NT2/D1 (cell line): ENCODE results near the gene GP1BB.

Experiments
- DNase-seq: peaks from one replicate; pipeline ENCODE4 v3.0.0-alpha.2; 2011; ENCODE audit warnings: low read depth, low spot score
- H3K27me3 ChIP-seq: 2 replicates; pipeline ENCODE4 v1.6.0; 2011; ENCODE audit warnings: mild to moderate bottlenecking; ENCODE audit not compliant: insufficient read length, insufficient read depth
- H3K36me3 ChIP-seq: 2 replicates; pipeline ENCODE4 v1.6.1; 2011; ENCODE audit warnings: mild to moderate bottlenecking, low read length, mixed read lengths; ENCODE audit not compliant: insufficient read depth, insufficient read length
- H3K4me1 ChIP-seq: 2 replicates; pipeline ENCODE4 v1.5.1; 2011; ENCODE audit not compliant: insufficient read depth, insufficient read length
- H3K4me3 ChIP-seq: 2 replicates; pipeline ENCODE4 v1.5.1; 2011; ENCODE audit warnings: low read depth; ENCODE audit not compliant: insufficient read length
- H3K9ac ChIP-seq: 2 replicates; pipeline ENCODE4 v1.6.0; 2011; ENCODE audit warnings: low read depth; ENCODE audit not compliant: insufficient read length
- H3K9me3 ChIP-seq: 2 replicates; pipeline ENCODE4 v1.5.1; 2011; ENCODE audit warnings: mild to moderate bottlenecking, low read length; ENCODE audit not compliant: insufficient read depth
- SUZ12 ChIP-seq: IDR thresholded peaks from 2 replicates; pipeline ENCODE4 v1.6.1; 2011; ENCODE audit not compliant: insufficient read length, insufficient read depth; ENCODE audit errors: extremely low read depth
- YY1 ChIP-seq: IDR thresholded peaks from 2 replicates; pipeline ENCODE4 v1.6.1; 2011; ENCODE audit not compliant: insufficient read length, insufficient read depth
- ZNF274 ChIP-seq: IDR thresholded peaks from 2 replicates; pipeline ENCODE4 v1.6.1; 2011; ENCODE audit warnings: mild to moderate bottlenecking, low read depth, low read length

The GP1BB gene

GRCh38 chr22:19742160-19743066 lies 19.1 kb downstream of the GP1BB start:
- Histone ChIP-seq H3K9ac (no peak overlapping the region), H3K9me3 (no peaks in the 10 kb centered on the region), H3K36me3 (no peaks in the 10 kb centered on the region), H3K4me3 (no peak overlapping the region), H3K4me1 (peaks cover 16% of the 10 kb centered on the region), H3K27me3 (no peaks in the 10 kb centered on the region)
- TF ChIP-seq YY1 = no peak
- TF ChIP-seq ZNF274 = no peak
- no peak for TF ChIP-seq SUZ12
- DNase-seq = no peak

- no peak overlapping the region for H3K4me3 ChIP-seq
- no peak overlapping the region for H3K9ac ChIP-seq
- peaks cover 13% of the 10 kb centered on the region for H3K4me1 ChIP-seq
- no peaks in the 10 kb centered on the region for H3K27me3 ChIP-seq
- H3K9me3 ChIP-seq = no peaks in the 10 kb centered on the region
- no peak for TF ChIP-seq YY1
- TF ChIP-seq ZNF274 = no peak
- TF ChIP-seq SUZ12 = no peak
- DNase-seq = no peak
- H3K36me3 ChIP-seq = no peaks in the 10 kb centered on the region
Measured at GRCh38 chr22:19743081-19743480, 19.7 kb downstream of the GP1BB start.

- H3K27me3 ChIP-seq = no peaks in the 10 kb centered on the region
- TF ChIP-seq ZNF274 (no peak), YY1 (no peak), SUZ12 (no peak)
- H3K9ac ChIP-seq = no peak overlapping the region
Measured at GRCh38 chr22:19743651-19744050, 20.3 kb downstream of the GP1BB start.

GRCh38 chr22:19744350-19745006 lies 21.1 kb downstream of the GP1BB start:
- H3K9me3 ChIP-seq = no peaks in the 10 kb centered on the region
- TF ChIP-seq SUZ12 = no peak
- no peak for TF ChIP-seq YY1
- no peak for TF ChIP-seq ZNF274
- H3K9ac ChIP-seq = no peak overlapping the region
- peaks cover 6% of the 10 kb centered on the region for H3K4me1 ChIP-seq
- no peak overlapping the region for H3K4me3 ChIP-seq
- H3K36me3 ChIP-seq = no peaks in the 10 kb centered on the region
- DNase-seq = no peak
- H3K27me3 ChIP-seq = no peaks in the 10 kb centered on the region

More at GRCh38 chr22:19743651-19744050, 20.3 kb downstream of the GP1BB start:
- H3K36me3 ChIP-seq = no peaks in the 10 kb centered on the region
- no peak for DNase-seq
- H3K4me1 ChIP-seq = peaks cover 11% of the 10 kb centered on the region
- no peak overlapping the region for H3K4me3 ChIP-seq
- no peaks in the 10 kb centered on the region for H3K9me3 ChIP-seq

DNA sequence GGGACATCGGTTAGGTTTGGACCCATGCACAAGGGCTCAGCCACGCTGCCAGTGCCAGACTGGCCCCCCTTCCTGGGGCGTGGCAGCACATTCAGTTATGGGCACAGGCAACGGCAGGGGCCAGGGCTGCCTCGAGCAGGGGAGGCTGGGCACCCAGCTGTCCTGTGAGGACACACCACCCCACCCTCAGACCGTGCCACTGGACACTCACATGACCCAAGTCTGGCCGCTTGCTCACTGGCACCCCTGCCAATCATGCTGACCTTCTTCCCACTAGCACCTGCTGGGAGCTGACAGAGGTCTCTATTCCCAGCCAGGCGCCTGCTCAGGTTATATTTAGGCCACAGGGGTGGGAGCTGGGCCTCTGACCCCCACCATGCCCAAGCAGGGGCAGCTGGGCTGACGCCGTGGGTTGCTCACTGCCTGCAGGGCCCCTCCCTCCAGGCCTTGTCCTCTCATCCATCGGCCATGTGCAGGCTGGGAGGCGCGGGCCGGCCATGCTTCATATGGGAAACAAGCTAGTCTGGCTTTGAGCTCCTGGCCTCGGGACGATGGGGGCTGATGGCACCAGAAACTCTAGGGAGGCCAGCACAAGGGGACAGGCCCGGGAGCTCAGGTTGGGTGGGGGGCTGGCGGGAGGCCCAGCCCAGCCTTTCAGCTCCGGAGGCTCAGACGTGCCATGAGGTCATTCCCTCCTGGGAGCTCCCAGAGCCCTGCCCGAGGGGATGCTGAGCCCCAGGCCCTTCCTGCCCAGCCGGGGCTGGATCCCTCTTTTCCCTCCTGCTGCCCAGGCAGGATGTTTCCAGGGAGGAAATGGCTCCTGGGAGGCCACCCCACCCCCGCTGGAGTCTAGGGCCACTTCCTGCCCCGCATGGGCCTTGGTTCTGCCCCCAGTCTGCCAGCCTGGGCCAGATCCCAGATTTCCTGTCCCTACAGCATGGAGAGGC lies 22.1 kb downstream of the GP1BB start:
- TF ChIP-seq ZNF274 (no peak), YY1 (no peak), SUZ12 (no peak)
- peaks cover 9% of the 10 kb centered on the region for H3K4me1 ChIP-seq
- no peak for DNase-seq
- H3K4me3 ChIP-seq = no peak overlapping the region
- no peaks in the 10 kb centered on the region for H3K36me3 ChIP-seq
- H3K9ac ChIP-seq = no peak overlapping the region
- no peaks in the 10 kb centered on the region for H3K9me3 ChIP-seq
- H3K27me3 ChIP-seq = no peaks in the 10 kb centered on the region

DNA sequence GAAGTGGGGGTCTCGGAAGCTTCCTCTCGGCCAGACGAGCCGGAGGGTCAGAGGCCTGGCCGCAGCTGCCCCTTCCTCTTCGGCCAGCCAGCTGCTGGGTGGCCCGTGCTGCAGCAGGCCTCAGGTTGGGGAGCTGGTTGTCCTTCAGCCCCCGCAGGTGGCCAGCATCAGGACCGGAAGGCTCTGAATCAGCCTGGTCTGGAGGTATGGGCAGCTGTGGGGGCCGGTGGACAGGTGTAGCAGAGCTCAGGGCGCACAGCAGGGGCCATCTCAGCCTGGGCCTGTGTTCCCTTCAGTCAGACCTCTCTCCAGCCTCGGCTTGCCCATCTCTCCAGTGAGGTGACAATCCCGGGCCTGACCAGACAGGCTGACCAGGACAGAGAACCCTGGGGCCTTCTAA lies 23.4 kb downstream of the GP1BB start:
- Histone ChIP-seq H3K27me3 (no peaks in the 10 kb centered on the region), H3K4me1 (peaks cover 13% of the 10 kb centered on the region)
- TF ChIP-seq YY1 = no peak

More for the DNA sequence above, 23.4 kb downstream of the GP1BB start:
- Histone ChIP-seq H3K4me3 (no peak overlapping the region), H3K9me3 (no peaks in the 10 kb centered on the region), H3K36me3 (no peaks in the 10 kb centered on the region), H3K9ac (no peak overlapping the region)
- no peak for DNase-seq
